ENCODE results near the gene GPR148. TPM values are rescaled to one million over a fixed set of nuclear protein-coding genes. Genes with fewer than 3 reads are reported as not detected.

The GPR148 gene
- total and polyA plus RNA-seq, 2 experiments from 2014 or later: 0.16 TPM; not detected in 1

GRCh38 chr2:130767408-130767775 is 38.5 kb downstream of the GPR148 start:
- H3K27me3 ChIP-seq (ENCODE audit: insufficient read depth): no peaks in the 10 kb centered on the region
- no peak overlapping the region for H2AFZ ChIP-seq
- Mint-ChIP-seq H3K9me3 (peaks cover 4% of the 10 kb centered on the region; the same call in 2 of the 3 replicates), H3K27me3 (ENCODE audit: insufficient read depth, low read depth, poor library complexity) (peaks cover 10% of the 10 kb centered on the region), H3K4me3 (no peak overlapping the region), H3K36me3 (ENCODE audit: low read depth) (no peaks in the 10 kb centered on the region), H3K4me1 (peaks cover 4% of the 10 kb centered on the region; the same call in 2 of the 3 replicates), H3K27ac (no peak overlapping the region)
- no peak overlapping the region for H3K4me3 ChIP-seq
- H4K20me1 ChIP-seq (replicated peaks; ENCODE audit: insufficient read depth): no peaks in the 10 kb centered on the region
- H3K4me2 ChIP-seq: no peak overlapping the region
- no peaks in the 10 kb centered on the region for H3K9me2 ChIP-seq (ENCODE audit: insufficient read depth)
- ATAC-seq (peak; percentile 37), DNase-seq (ENCODE audit: low spot score) (no peak)
- H3K4me1 ChIP-seq (ENCODE audit: insufficient read depth): no peaks in the 10 kb centered on the region; the same call in 1 of the 2 replicates
- no peaks in the 10 kb centered on the region for H3K36me3 ChIP-seq (ENCODE audit: insufficient read depth)
- H3K79me2 ChIP-seq (replicated peaks; ENCODE audit: insufficient read depth): no peaks in the 10 kb centered on the region
- H3F3A ChIP-seq (replicated peaks; ENCODE audit: low read depth): no peaks in the 10 kb centered on the region
- no peak overlapping the region for H3K27ac ChIP-seq (ENCODE audit: low read depth)
- TF ChIP-seq CTCF (conservative IDR thresholded peaks at IDR 0.05; ENCODE audit: low read depth in 2 of 2): peak in 1 of 2 experiments; percentile 53; a peak in 2 of 4 replicates
- no peak for TF ChIP-seq ZNF114 (CRISPR knock-in tag; IDR thresholded peaks at IDR 0.05)
- no peak for TF ChIP-seq EZH2 (IDR thresholded peaks at IDR 0.05; ENCODE audit: low read depth, unreplicated experiment)
- TF ChIP-seq ZNF462 (CRISPR knock-in tag; IDR thresholded peaks at IDR 0.05): no peak

Data from GM23338 (cell line).